SIG-M5 (cell line): ENCODE data around the gene DDX25.

Experiments used
- DNase-seq: peaks from one replicate; lab custom pipeline; 2025; lab: John Stamatoyannopoulos, UW

The DDX25 gene

GRCh38 chr11:125950696-125951651 lies 46.7 kb downstream of the DDX25 start:
- DNase-seq, result no peak

GRCh38 chr11:125951731-125952130 lies 47.4 kb downstream of the DDX25 start:
- DNase-seq, result no peak

GRCh38 chr11:125952559-125952958 lies 48.3 kb downstream of the DDX25 start:
- DNase-seq, result no peak

GRCh38 chr11:125952973-125953372 lies 48.7 kb downstream of the DDX25 start:
- DNase-seq, result no peak

- no peak for DNase-seq
Measured at GRCh38 chr11:125953401-125953935, 49.2 kb downstream of the DDX25 start.

- no peak for DNase-seq
Measured at GRCh38 chr11:125954123-125954944, 50.0 kb downstream of the DDX25 start.

- no peak for DNase-seq
Measured at GRCh38 chr11:125954945-125955640, 50.8 kb downstream of the DDX25 start.

GRCh38 chr11:125955856-125956255 lies 51.5 kb downstream of the DDX25 start:
- DNase-seq, result no peak

GRCh38 chr11:125956391-125957134 lies 52.3 kb downstream of the DDX25 start:
- DNase-seq, result no peak

GRCh38 chr11:125957618-125958332 lies 53.5 kb downstream of the DDX25 start:
- DNase-seq, result no peak

- DNase-seq, result no peak
Measured at GRCh38 chr11:125958872-125959400, 54.6 kb downstream of the DDX25 start.

- DNase-seq, result no peak
Measured at GRCh38 chr11:125959511-125959910, 55.2 kb downstream of the DDX25 start.

- no peak for DNase-seq
Measured at GRCh38 chr11:125959931-125960330, 55.6 kb downstream of the DDX25 start.

- no peak for DNase-seq
Measured at GRCh38 chr11:125960771-125961170, 56.5 kb downstream of the DDX25 start.

- no peak for DNase-seq
Measured at GRCh38 chr11:125967515-125967914, 63.2 kb downstream of the DDX25 start.

- peak; percentile 15 for DNase-seq
Measured at GRCh38 chr11:125968354-125968753, 64.0 kb downstream of the DDX25 start.

GRCh38 chr11:125971618-125972017 lies 67.3 kb downstream of the DDX25 start:
- DNase-seq, result no peak

GRCh38 chr11:125974284-125974683 lies 70.0 kb downstream of the DDX25 start:
- DNase-seq, result no peak

GRCh38 chr11:125975634-125976033 lies 71.3 kb downstream of the DDX25 start:
- no peak for DNase-seq

- no peak for DNase-seq
Measured at GRCh38 chr11:125976156-125976555, 71.8 kb downstream of the DDX25 start.
